Heart left ventricle (tissue), 16 donors: Measurements from ENCODE around the gene HAGHL. TPM values are rescaled to one million over a fixed set of nuclear protein-coding genes. Genes with fewer than 3 reads are reported as not detected.
A peak's percentile ranks its signal among the peaks of the same experiment; 100 is the strongest.

ENCODE experiments used
- ATAC-seq, 4 donors: fragments of 200-7000 bp; cut with Tn5 transposase; one replicate each; pipeline ENCODE4 v1.9.1; 2020 to 2022; ENCODE audit warnings: moderate library complexity in 4 of 4, mild to moderate bottlenecking in 3 of 4, moderate number of reproducible peaks in 1 of 4
- DNase-seq, 5 donors: peaks; one replicate each; pipeline ENCODE4 v3.0.0-alpha.2; 2020
- H3K27ac ChIP-seq, 12 donors: fragments of 200-600 bp; sonication (generic) in 4 of 12; one replicate each; pipeline versions ENCODE4 v1.5.0 to v1.8.0; 2016 to 2022; ENCODE audit warnings: mild to moderate bottlenecking in 2 of 12
- H3K27me3 ChIP-seq, 9 donors: fragments of 200-600 bp; sonication (generic) in 2 of 9; one replicate each; pipeline versions ENCODE4 v1.5.1 to v1.8.0; 2016 to 2022; ENCODE audit warnings: mild to moderate bottlenecking in 3 of 9
- H3K36me3 ChIP-seq, 9 donors: fragments of 200-600 bp; sonication (generic) in 2 of 9; one replicate each; pipeline versions ENCODE4 v1.5.0 to v1.8.0; 2018 to 2022; ENCODE audit warnings: mild to moderate bottlenecking in 2 of 9
- H3K4me1 ChIP-seq, 12 donors: fragments of 200-600 bp; sonication (generic) in 4 of 12; one replicate each; pipeline versions ENCODE4 v1.5.0 to v1.8.0; 2016 to 2022; ENCODE audit warnings: mild to moderate bottlenecking in 3 of 12
- H3K4me3 ChIP-seq, 12 donors: fragments of 200-600 bp; sonication (generic) in 4 of 12; one replicate each; pipeline versions ENCODE4 v1.5.0 to v1.8.0; 2017 to 2022; ENCODE audit warnings: mild to moderate bottlenecking in 9 of 12, moderate library complexity in 4 of 12
- H3K9me3 ChIP-seq, 12 donors: fragments of 200-600 bp; sonication (generic) in 4 of 12; one replicate each; pipeline versions ENCODE4 v1.5.0 to v1.8.0; 2016 to 2022; ENCODE audit warnings: mild to moderate bottlenecking in 1 of 12
- CTCF ChIP-seq, 12 donors: fragments of 200-600 bp; sonication (generic) in 4 of 12; IDR thresholded peaks; one replicate each; pipeline versions ENCODE4 v1.5.0 to v1.8.0; 2018 to 2022; ENCODE audit warnings: antibody characterized with exemption in 12 of 12, mild to moderate bottlenecking in 5 of 12
- POLR2A ChIP-seq, 2 donors: fragments of 450-650 bp; IDR thresholded peaks; one replicate each; pipeline ENCODE4 v1.6.1; 2017; ENCODE audit warnings: antibody characterized with exemption in 2 of 2, mild to moderate bottlenecking in 2 of 2, moderate library complexity in 2 of 2
- WGBS, 4 donors: extraction: QIAGEN DNeasy Blood & Tissue Kit in 2 of 4; methylation state at CpG; one replicate each; pipeline versions ENCODE4 v1.1.5 to v1.1.7; 2013 to 2018; 5-methylcytosine and 5-hydroxymethylcytosine counted together
- intact Hi-C, 10 donors: fragments of 100-400 bp; cut with DNase I; formaldehyde crosslinking; loops; one replicate each; pipeline versions ENCODE4 v1.11.1 to v1.14.2; 2022
- polyA plus RNA-seq, 2 donors: library from polyadenylated mRNA; stranded (reverse); fragments of 200-250 nt; gene quantifications; one replicate each; pipeline ENCODE4 v1.2.3, GENCODE V29; 2013
- total RNA-seq, 9 donors: library from RNA; depleted of rRNA in 2 of 9; stranded (reverse); fragments of >200 nt in 2 of 9; fragmentation: NEBNext Ultra II Directional in 3 of 9; extraction: Animal tissue kit (Norgen Biotek cat#: 25700) in 3 of 9; gene quantifications; one replicate each; pipeline versions ENCODE4 v1.1.0 to v1.2.4, GENCODE V29; 2016 to 2023
- donor health status: ischemic (EF 13 %, LVEDD 7.1; RV severe dilation, severe dysfunction).
- donor health status: healthy with polysubstance abuse.
- donor health status: DM: no; HTN: yes; CAD: no.
- donor health status: DM: no; HTN: no; CAD: no.
- donor health status: ischemic (EF 25% LVEDD 6.9; RV normal size, moderate dysfunction).
- donor health status: ischemic (EF 25% LVEDD 5.7; RV mildly dilated, moderate dysfunction).
- donor health status: healthy.
- donor health status: DM: yes; HTN: yes; CAD: no.
- donor health status: ischemic (EF 35%, LVEDD 5.7; RV mildly dilated, moderate dysfunction).
- donor health status: nonischemic (EF 11% LVEDD 7.7; RV severe dilation, severe dysfunction).
- donor health status: DM: yes; HTN: yes; CAD: no.
- donor health status: PGD.
- donor health status: ischemic (EF 29% LVEDD 5.4; RV normal size, mild dysfunction).
- donor health status: nonischemic (EF 23%, LVEDD 6.1; RV moderate dilation, normal function).

HAGHL gene
- total and polyA plus RNA-seq, 11 donors, result 5.0 to 44.2 (median 11.9) TPM

GRCh38 chr16:678858-679813 is 47.8 kb upstream of the HAGHL start:
- Histone ChIP-seq H3K4me1 (peaks cover 10 to 65% (median 43%) of the 10 kb centered on the region in 12 donors), H3K27me3 (no peaks in the 10 kb centered on the region)
- 23 to 34% (median 25%) methylated on average over 22 to 52 of the region's 52 CpGs for WGBS, 4 donors

GRCh38 chr16:679814-680624 is 46.9 kb upstream of the HAGHL start, which contains the start of gene STUB1:
Gene STUB1, plus strand, starts transcription at chr16:680410. Its CDS starts 116 bp downstream, at chr16:680526.
- ATAC-seq (peak; percentile 44 to 70 (median 68)), DNase-seq (peak; percentile 90 to 93 (median 90))
- H3K27me3 ChIP-seq, result no peaks in the 10 kb centered on the region
- no peaks in the 10 kb centered on the region for H3K9me3 ChIP-seq
- 1 to 2% (median 1%) methylated on average over 21 to 91 of the region's 91 CpGs for WGBS, 4 donors
- intact Hi-C loops, result no loop called here
- TF ChIP-seq POLR2A (IDR thresholded peaks at IDR 0.05) (peak; percentile 60 to 80), CTCF (IDR thresholded peaks at IDR 0.05) (no peak)
- peak within 1 kb of the TSS; percentile 92 to 99 (median 96) for H3K27ac ChIP-seq
- peak within 1 kb of the TSS; percentile 61 to 100 (median 78) for H3K4me3 ChIP-seq
- H3K4me1 ChIP-seq, result peaks cover 13 to 62% (median 45%) of the 10 kb centered on the region in 12 donors
- peaks cover 0 to 23% (median 19%) of the 10 kb centered on the region in 9 donors for H3K36me3 ChIP-seq

More at GRCh38 chr16:678858-679813, 47.8 kb upstream of the HAGHL start:
- DNase-seq, result peak; percentile 78 to 89 (median 86)
- H3K27ac ChIP-seq, result peak overlapping the region in 11 of 12 donors; percentile 82 to 99 (median 92)
- H3K4me3 ChIP-seq, result peak overlapping the region in 11 of 12 donors; percentile 23 to 100 (median 65)
- ATAC-seq, result peak; percentile 21 to 49 (median 43)
- no peaks in the 10 kb centered on the region for H3K9me3 ChIP-seq
- intact Hi-C loops, result no loop called here
- H3K36me3 ChIP-seq, result peaks cover 0 to 24% (median 21%) of the 10 kb centered on the region in 9 donors
- TF ChIP-seq CTCF (IDR thresholded peaks at IDR 0.05) (no peak), POLR2A (IDR thresholded peaks at IDR 0.05) (peak in 1 of 2 donors; percentile 8)

GRCh38 chr16:680625-680945 is 46.3 kb upstream of the HAGHL start:
- Histone ChIP-seq H3K4me1 (peaks cover 14 to 62% (median 48%) of the 10 kb centered on the region in 12 donors), H3K27ac (peak overlapping the region; percentile 92 to 99 (median 96)), H3K27me3 (no peaks in the 10 kb centered on the region), H3K36me3 (peaks cover 0 to 26% (median 19%) of the 10 kb centered on the region in 9 donors), H3K9me3 (no peaks in the 10 kb centered on the region), H3K4me3 (peak overlapping the region; percentile 61 to 100 (median 78))
- TF ChIP-seq POLR2A (IDR thresholded peaks at IDR 0.05) (no peak), CTCF (IDR thresholded peaks at IDR 0.05) (no peak)
- intact Hi-C loops, result no loop called here
- DNase-seq, result no peak
- 0 to 1% (median 0%) methylated on average over 11 to 38 of the region's 38 CpGs for WGBS, 4 donors
- ATAC-seq, result no peak
